ENCODE measurements around the gene HS6ST2.
A peak's percentile ranks its signal among the peaks of the same experiment; 100 is the strongest.

HS6ST2 gene

DNA sequence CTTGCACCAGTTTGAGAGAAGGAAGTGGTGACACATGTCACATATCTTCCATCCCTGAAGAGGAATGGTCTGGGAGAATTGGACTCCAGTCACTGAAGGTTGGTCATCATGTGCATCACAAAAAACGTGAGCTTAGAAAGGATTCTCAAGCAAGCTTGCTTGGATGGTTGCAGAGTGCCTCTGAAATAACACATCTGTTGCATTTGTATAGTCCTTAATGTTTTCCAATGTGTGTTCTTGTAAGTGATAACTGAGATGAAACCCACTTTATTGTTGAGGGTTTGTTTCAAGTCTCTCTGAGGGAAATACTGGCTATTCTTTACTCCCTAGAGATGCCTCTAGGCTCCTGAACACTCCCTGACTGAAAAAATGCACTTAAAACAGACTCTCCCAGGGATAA is 285.1 kb downstream of the HS6ST2 start:
- DNase-seq (ENCODE audit: low read depth): no peak

GRCh38 chrX:132671229-132671641 is 287.2 kb downstream of the HS6ST2 start:
- no peak for DNase-seq (ENCODE audit: low read depth)

DNA sequence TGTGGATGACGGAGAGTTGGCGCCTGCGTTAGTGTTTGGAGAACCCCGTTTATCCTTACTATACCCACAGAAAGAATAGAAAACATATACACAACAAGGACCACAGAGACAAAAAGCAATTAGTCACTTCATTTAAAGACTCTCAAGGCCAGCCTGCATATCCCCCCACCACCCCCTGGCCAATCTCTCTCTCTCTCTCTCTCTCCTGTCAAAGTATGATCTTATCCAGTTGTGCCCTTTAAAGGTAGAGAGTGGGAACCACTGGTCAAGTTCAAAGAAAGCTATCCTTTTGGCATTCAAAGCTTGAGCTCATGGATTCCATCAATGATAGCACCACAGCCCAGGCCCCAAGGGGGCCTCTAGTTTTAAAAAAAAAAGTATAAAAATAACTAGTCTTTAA is 289.3 kb downstream of the HS6ST2 start:
- no peak for DNase-seq (ENCODE audit: low read depth)

DNA sequence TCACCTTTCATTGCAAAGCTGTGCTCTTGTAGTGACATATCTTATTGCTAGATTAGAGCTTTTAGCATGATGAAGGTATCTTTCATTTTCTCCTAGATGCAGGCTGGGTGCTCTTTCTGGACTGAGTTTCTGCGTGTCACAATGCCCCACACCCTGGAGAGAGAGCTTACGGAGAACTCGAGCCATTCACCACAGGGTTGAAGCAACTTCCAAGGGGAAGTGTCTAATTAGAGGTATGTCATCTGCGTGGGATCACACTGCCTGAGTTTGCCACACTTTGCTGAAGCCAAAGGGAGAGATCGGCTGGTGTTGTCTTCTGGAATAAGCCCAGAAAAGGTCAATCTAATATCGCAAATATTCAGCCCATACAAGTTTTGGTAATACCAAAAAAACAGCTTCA is 290.3 kb downstream of the HS6ST2 start:
- no peak for DNase-seq (ENCODE audit: low read depth)

- DNase-seq (ENCODE audit: low read depth): no peak
Observed at GRCh38 chrX:132665676-132666075, 292.8 kb downstream of the HS6ST2 start.

DNA sequence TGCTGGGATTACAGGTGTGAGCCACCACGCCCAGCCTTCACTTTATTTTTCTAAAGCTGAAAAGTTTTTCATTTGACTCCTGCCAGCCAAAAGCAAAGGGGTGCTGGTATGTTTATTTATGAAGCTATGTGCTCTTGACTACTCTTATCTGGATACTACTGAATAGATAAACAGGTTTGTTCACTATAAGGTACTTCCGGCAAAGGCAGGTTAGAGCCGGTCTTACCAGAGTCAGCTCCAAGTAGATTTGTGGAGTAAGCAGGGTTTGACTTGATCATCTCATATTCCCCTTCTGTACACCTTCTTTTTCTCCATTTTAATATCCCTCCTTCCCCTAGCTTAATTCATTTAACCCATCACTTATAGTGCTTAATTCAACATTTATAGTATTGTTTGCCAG is 294.2 kb downstream of the HS6ST2 start:
- no peak for DNase-seq (ENCODE audit: low read depth)

DNA sequence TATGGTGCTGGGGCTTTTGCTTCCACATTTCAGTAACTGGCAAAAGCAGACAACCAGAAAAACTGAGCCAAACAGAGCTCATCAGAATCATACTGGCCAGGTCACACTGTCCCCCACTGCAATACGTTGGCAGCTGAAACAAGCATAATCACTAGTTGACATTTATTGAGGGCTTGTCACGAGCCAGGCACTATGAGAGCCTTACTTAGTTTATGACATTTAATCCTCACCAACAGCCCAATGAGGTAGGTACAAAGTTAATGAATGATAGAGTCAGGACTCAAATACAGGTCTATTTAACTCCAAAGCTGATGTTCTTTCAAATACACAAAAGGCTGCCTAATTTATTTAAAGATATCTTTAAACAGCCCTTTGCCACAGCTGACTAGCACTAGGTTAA is 295.6 kb downstream of the HS6ST2 start:
- DNase-seq (ENCODE audit: low read depth): no peak

DNA sequence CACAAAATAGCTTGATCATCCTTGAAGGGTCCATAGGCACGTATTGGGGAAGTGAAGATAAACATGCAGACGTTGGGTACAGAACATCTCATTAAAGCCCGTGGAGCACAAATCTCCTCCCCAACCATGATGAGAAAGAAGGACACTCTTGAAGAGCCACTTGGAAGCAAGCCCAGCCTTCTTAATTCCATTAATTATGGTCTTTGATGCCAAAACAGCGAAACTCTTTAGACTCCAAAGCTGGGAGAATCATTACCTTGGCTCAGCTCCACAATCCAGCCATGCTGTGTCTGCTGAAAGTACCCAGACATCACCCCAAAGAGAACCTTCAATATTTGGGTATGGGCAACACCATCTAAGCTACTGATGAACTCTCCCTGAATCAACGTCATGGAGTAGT is 300.6 kb downstream of the HS6ST2 start:
- DNase-seq (ENCODE audit: low read depth): no peak

GRCh38 chrX:132652871-132653270 is 305.6 kb downstream of the HS6ST2 start:
- no peak for DNase-seq (ENCODE audit: low read depth)

DNA sequence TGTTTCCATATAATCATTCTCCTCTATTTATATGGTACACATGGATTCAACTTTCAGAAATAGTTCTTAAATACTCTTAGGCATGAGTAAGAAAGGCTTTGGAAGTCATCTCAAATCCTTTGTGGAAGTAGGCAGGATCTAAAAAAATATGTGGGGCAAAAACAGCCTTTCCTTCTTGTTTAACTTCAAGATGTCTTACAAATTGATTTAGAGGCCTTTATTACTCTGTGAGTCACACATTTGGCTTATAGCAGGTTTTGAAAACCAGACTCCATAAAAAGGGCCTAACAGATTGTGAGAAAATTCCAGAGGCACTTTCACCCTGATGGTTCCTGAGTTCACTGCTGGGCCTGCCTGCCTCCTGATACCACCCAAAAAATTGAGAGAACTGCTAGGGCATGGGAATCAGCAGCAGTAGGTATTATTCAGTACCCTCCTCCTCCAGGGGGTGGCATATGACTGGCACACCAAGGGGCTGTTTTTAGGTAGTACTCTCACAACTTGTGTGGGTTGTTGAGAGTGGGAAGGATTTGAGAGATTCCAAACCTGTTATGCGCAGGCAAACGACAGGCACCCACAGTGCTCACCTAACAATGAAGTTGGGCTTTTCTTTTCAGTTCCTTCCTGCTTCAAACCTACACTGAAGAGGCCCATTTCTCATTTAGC is 306.9 kb downstream of the HS6ST2 start:
- no peak for DNase-seq (ENCODE audit: low read depth)

DNA sequence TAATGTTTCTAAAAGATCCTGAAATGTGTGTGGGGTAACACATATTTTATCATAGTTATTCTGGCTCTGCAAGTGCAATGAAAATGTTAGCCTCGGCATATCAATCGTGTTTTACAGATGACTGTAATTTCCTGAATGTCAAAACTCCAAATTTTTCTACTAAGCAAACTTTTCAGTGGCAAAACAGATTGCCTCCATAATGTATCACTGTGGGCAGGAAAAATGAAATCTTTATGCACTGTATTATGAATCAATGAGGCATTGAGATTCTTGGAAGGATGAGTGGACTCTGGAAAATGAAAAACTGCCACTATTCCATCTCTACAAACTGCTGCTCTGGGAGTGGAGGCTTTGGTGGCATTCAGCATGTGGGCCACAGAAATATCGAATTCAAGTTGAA is 309.5 kb downstream of the HS6ST2 start:
- no peak for DNase-seq (ENCODE audit: low read depth)

DNA sequence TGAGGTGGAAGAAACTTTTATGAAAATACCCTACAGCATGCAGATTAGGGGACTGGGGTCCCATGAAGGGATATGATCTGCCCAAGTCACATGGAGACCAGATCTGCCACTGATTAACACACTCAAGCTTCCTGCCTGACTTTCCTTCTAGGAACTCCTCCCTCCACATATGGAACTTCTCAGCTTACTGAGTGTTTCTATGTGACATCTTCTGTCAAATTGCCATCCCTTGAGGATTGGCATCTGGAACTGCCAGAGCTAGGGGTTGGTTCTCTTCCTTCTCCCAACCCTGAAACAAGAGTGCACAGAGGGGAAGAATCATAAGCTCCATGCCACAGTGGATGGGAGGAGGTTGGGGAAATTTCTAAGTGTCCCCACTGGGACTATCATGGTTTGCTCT is 319.0 kb downstream of the HS6ST2 start:
- no peak for DNase-seq (ENCODE audit: low read depth)

- no peak for DNase-seq (ENCODE audit: low read depth)
Observed at GRCh38 chrX:132638313-132638712, 320.1 kb downstream of the HS6ST2 start.

GRCh38 chrX:132636080-132636479 is 322.3 kb downstream of the HS6ST2 start:
- DNase-seq (ENCODE audit: low read depth): no peak

- DNase-seq (ENCODE audit: low read depth): no peak
Observed at GRCh38 chrX:132634521-132634920, 323.9 kb downstream of the HS6ST2 start.

GRCh38 chrX:132631579-132632232 is 326.7 kb downstream of the HS6ST2 start:
- DNase-seq (ENCODE audit: low read depth): no peak

- DNase-seq (ENCODE audit: low read depth): no peak
Observed at GRCh38 chrX:132624466-132624865, 334.0 kb downstream of the HS6ST2 start.

DNA sequence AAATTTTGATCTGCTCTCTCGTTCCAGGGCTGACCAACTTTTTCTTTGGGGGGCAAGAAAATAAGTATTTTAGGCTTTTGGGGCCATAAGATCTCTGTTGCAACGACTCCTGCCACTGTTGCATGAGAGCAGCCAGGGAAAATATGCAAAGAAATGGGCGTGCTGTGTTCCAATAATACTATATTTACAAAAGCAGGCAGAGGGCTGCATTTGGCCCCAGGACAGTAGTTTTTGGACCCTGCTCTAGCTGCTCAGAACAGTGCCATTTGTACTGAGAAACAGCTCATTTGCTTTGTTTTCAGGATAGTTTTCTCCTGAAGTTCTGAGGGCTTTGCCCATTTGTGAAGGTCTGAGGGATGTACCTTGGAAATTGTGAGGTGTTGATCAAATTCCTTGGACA is 334.5 kb downstream of the HS6ST2 start:
- no peak for DNase-seq (ENCODE audit: low read depth)

DNA sequence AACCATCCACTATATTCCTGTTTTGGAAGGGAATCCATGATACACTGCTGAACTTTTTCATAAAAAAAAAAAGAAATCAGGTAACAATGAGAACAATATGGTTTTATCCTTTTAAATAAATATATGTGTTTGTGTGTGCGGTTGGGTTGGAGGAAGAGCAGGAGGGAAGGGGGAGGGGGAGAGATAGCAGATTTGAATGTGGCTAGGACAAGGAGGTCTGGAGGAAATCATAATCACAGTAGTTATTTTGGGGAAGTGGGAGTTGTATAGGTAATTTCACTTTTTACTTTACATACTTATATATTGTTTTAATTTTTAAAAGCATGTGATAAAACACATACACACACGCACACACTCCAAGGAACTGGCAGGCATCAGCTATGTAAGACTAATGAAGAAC is 335.1 kb downstream of the HS6ST2 start:
- no peak for DNase-seq (ENCODE audit: low read depth)

GRCh38 chrX:132622130-132622529 is 336.3 kb downstream of the HS6ST2 start:
- DNase-seq (ENCODE audit: low read depth): peak; percentile 20

DNA sequence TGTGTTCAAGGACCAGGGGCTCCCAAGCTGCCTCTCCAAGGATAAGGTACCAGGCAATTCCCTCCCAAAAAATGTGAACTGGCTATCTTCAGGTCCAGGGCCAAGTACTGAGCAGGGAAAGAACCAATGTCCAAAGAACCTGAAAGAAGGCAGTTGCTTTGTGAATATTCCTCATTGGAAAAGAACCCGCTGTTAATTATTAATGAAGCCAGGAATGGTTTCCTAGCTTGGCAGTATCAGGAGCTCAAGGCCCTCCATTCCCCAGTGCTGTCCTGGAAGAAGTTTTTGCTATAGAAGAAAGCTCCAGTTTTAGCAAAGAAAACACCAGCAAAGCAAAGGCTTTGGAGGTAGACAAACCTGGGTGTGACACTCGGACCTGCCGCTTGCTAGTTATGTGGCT is 339.6 kb downstream of the HS6ST2 start:
- no peak for DNase-seq (ENCODE audit: low read depth)

GRCh38 chrX:132615391-132616131 is 342.9 kb downstream of the HS6ST2 start:
- peak; percentile 2 for DNase-seq (ENCODE audit: low read depth)

DNA sequence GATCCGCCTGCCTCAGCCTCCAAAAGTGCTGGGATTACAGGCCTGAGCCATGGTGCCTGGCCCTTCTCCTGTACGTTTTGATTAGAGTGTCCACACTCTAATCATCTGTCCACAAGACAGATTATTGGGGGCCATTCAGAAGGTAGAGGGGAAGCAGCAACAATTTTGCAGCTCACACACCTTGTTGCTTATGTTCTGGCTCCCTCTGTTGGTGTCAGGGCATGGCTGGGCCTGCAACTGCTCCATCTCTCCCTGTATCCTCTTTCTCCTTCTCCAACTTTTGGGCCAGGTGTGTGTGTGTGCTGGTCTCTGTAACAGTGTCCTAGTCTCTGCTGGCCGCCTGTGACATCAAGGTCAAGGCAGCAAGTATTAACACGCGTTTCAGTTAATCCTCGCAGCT is 344.1 kb downstream of the HS6ST2 start:
- no peak for DNase-seq (ENCODE audit: low read depth)

Data from stimulated activated CD8-positive, alpha-beta memory T cell treated with anti-CD3 and anti-CD28 coated beads, Interleukin-7, amount 100 ng/mL, for 24 hours (primary cell).